HG02870 (cell line): ENCODE data around the gene HMCN1.
A peak's percentile ranks its signal among the peaks of the same experiment; 100 is the strongest.
"Not testable (repeated sequence)": the region's sequence is repeated elsewhere in the genome, so short reads cannot be mapped to it uniquely, and the experiment has no call there.

Source experiments
- ATAC-seq: cut with Tn5 transposase; IDR thresholded peaks from one replicate; pipeline ENCODE4 v1.9.1; 2021; ENCODE audit warnings: mild to moderate bottlenecking, moderate library complexity; ENCODE audit not compliant: unreplicated experiment

Gene HMCN1

GRCh38 chr1:186183970-186184628, 449.9 kb downstream of the HMCN1 start:
- ATAC-seq = no peak

GRCh38 chr1:186186251-186186650, 452.1 kb downstream of the HMCN1 start:
- ATAC-seq = not testable (repeated sequence)

- ATAC-seq = peak; percentile 48
Observed at GRCh38 chr1:186187601-186188000, 453.4 kb downstream of the HMCN1 start.

GRCh38 chr1:186188004-186188539, 453.9 kb downstream of the HMCN1 start:
- peak; percentile 10 for ATAC-seq

GRCh38 chr1:186188736-186189135, 454.5 kb downstream of the HMCN1 start:
- ATAC-seq = no peak

- no peak for ATAC-seq
Observed at GRCh38 chr1:186189156-186189555, 455.0 kb downstream of the HMCN1 start.

GRCh38 chr1:186191511-186191910, 457.3 kb downstream of the HMCN1 start:
- no peak for ATAC-seq

GRCh38 chr1:186193224-186193623, 459.0 kb downstream of the HMCN1 start:
- ATAC-seq = no peak

- ATAC-seq = peak; percentile 97
Observed at GRCh38 chr1:186194107-186194756, 460.0 kb downstream of the HMCN1 start.

- ATAC-seq = no peak
Observed at GRCh38 chr1:186195377-186195931, 461.3 kb downstream of the HMCN1 start.

- ATAC-seq = no peak
Observed at GRCh38 chr1:186202271-186202764, 468.1 kb downstream of the HMCN1 start.

- ATAC-seq = no peak
Observed at GRCh38 chr1:186202776-186203175, 468.6 kb downstream of the HMCN1 start.

GRCh38 chr1:186206048-186206570, 471.9 kb downstream of the HMCN1 start:
- no peak for ATAC-seq

GRCh38 chr1:186207391-186208085, 473.3 kb downstream of the HMCN1 start:
- ATAC-seq = no peak

GRCh38 chr1:186208405-186209129, 474.4 kb downstream of the HMCN1 start:
- ATAC-seq = no peak

GRCh38 chr1:186210258-186210657, 476.1 kb downstream of the HMCN1 start:
- no peak for ATAC-seq

- not testable (repeated sequence) for ATAC-seq
Observed at GRCh38 chr1:186211583-186211982, 477.4 kb downstream of the HMCN1 start.

GRCh38 chr1:186212568-186213224, 478.5 kb downstream of the HMCN1 start:
- ATAC-seq = peak; percentile 93

- ATAC-seq = no peak
Observed at GRCh38 chr1:186213225-186213607, 479.0 kb downstream of the HMCN1 start.

- ATAC-seq = no peak
Observed at GRCh38 chr1:186214791-186215190, 480.6 kb downstream of the HMCN1 start.
